GM21737 (cell line): ENCODE results near the gene KSR2.
A peak's percentile ranks its signal among the peaks of the same experiment; 100 is the strongest.
"Not testable (repeated sequence)": the region's sequence is repeated elsewhere in the genome, so short reads cannot be mapped to it uniquely, and the experiment has no call there.

Experiments
- ATAC-seq: cut with Tn5 transposase; IDR thresholded peaks from one replicate; pipeline ENCODE4 v1.9.1; 2021; ENCODE audit warnings: mild to moderate bottlenecking, moderate library complexity; ENCODE audit not compliant: unreplicated experiment

Gene KSR2

GRCh38 chr12:117968826-117969659, at the start of gene KSR2:
Gene KSR2, minus strand, starts transcription at chr12:117968990. Its CDS starts 735 bp downstream, at chr12:117968255.
- ATAC-seq = no peak

GRCh38 chr12:118017926-118018325, 49.1 kb upstream of the KSR2 start:
- ATAC-seq = no peak

GRCh38 chr12:118016424-118017264, 47.9 kb upstream of the KSR2 start, which contains the start of gene RFC5:
Gene RFC5, plus strand, starts transcription at chr12:118016703. Its CDS starts 125 bp downstream, at chr12:118016828.
- peak; percentile 97 for ATAC-seq

GRCh38 chr12:118015944-118016343, 47.2 kb upstream of the KSR2 start:
- ATAC-seq = no peak

- ATAC-seq = no peak
Observed at GRCh38 chr12:118015306-118015705, 46.5 kb upstream of the KSR2 start.

GRCh38 chr12:118013283-118013682, 44.5 kb upstream of the KSR2 start:
- no peak for ATAC-seq

GRCh38 chr12:118011961-118012360, 43.2 kb upstream of the KSR2 start:
- ATAC-seq = no peak

- no peak for ATAC-seq
Observed at GRCh38 chr12:118011377-118011776, 42.6 kb upstream of the KSR2 start.

- no peak for ATAC-seq
Observed at GRCh38 chr12:118010903-118011302, 42.1 kb upstream of the KSR2 start.

- ATAC-seq = not testable (repeated sequence)
Observed at GRCh38 chr12:117999806-118000205, 31.0 kb upstream of the KSR2 start.

- no peak for ATAC-seq
Observed at GRCh38 chr12:117998719-117999118, 29.9 kb upstream of the KSR2 start.

GRCh38 chr12:117994551-117995438, 26.0 kb upstream of the KSR2 start:
- no peak for ATAC-seq

GRCh38 chr12:117986705-117987469, 18.1 kb upstream of the KSR2 start:
- ATAC-seq = no peak

- no peak for ATAC-seq
Observed at GRCh38 chr12:117985182-117985581, 16.4 kb upstream of the KSR2 start.

- no peak for ATAC-seq
Observed at GRCh38 chr12:117981267-117981666, 12.5 kb upstream of the KSR2 start.

GRCh38 chr12:117980616-117981015, 11.8 kb upstream of the KSR2 start:
- ATAC-seq = no peak

- no peak for ATAC-seq
Observed at GRCh38 chr12:117977373-117977772, 8.6 kb upstream of the KSR2 start.

GRCh38 chr12:117975006-117975405, 6.2 kb upstream of the KSR2 start:
- ATAC-seq = no peak

- no peak for ATAC-seq
Observed at GRCh38 chr12:117972301-117972700, 3.5 kb upstream of the KSR2 start.

GRCh38 chr12:117970334-117970733, 1.5 kb upstream of the KSR2 start:
- no peak for ATAC-seq
